ENCODE data around the gene CCDC32.
"Not testable (repeated sequence)": the region's sequence is repeated elsewhere in the genome, so short reads cannot be mapped to it uniquely, and the experiment has no call there.

CCDC32 gene, protein sequence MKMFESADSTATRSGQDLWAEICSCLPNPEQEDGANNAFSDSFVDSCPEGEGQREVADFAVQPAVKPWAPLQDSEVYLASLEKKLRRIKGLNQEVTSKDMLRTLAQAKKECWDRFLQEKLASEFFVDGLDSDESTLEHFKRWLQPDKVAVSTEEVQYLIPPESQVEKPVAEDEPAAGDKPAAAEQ

DNA sequence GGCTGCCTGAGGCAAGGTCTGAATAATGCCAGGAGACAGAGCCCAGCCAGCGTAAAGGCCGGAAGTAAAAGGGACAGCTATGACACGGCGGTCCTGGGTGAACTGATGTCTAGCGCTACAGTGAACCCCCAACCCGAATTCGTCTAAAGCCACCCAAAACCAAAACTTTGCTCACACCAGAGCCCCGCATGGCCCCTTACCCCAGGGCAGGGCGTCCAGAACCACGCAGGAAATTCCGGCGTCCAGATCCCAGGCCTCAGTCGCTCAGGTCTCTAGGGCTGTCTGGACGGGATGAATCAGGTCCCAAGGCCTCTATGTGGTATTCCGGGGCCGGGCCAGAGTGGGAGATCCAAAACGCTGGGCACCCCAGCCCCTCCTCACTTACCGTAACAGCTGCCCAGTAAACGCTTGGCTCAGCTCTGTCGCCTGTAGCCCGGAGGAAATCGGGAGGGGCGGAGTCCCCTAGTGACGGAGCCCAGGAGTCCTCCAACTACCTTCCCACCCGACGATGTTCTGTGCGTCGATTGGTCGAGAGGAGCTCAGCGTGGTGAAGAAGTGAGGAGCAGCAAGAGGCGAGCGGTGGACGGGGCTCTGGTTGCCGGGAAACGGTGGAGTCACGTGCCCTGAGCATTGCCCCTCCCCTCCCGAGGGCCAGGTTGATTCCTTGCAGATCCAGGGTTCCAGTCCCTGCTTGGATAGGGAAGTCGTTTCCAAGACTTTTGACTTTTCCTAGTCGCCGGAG lies at the start of gene CCDC32:
Gene CCDC32 (minus strand): TSS at position 452 of the 742 bp plus-strand sequence. CDS start 2,027 bp downstream, outside the sequence.
- DNase-seq (ENCODE audit: low read depth in 2 of 2), result peak; percentile 86 to 89

DNA sequence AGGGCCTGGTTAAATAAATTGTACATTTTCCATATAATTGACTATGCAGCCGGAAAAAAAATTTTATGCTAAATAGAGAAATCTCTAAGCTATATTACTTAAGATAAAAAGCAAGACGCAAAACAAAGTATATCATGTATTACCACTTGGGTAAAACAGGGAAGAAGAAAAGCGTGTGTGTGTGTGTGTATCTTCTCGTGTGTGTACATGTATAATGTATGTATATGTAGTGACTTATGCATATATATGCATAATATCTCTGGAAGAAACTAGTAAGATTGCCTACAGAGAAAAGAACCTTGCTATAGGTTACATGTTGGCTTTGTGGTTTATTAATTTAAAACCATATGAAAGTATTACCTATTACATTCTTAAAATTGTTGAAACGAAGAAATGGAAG lies 48.2 kb upstream of the CCDC32 start:
- no peak for DNase-seq (ENCODE audit: low read depth in 2 of 2)

DNA sequence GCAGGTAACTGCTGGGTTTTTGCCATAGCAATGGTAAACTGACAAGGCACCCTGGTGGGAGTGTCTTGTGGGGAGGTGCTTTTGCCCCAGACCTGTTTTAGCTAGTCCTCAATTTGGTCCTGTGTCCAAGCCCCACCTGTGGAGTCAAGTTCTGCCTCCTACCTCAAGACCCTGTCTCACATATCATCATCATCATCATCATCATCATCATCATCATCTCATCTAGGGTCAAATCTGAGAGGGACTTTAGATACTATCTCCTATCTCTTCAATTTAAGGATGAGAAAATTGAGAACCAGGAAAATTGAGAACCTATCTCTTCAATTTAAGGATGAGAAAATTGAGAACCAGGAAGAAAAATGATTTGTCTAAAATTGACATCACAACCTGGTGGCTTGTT lies 39.1 kb upstream of the CCDC32 start:
- no peak for DNase-seq (ENCODE audit: low read depth in 2 of 2)

DNA sequence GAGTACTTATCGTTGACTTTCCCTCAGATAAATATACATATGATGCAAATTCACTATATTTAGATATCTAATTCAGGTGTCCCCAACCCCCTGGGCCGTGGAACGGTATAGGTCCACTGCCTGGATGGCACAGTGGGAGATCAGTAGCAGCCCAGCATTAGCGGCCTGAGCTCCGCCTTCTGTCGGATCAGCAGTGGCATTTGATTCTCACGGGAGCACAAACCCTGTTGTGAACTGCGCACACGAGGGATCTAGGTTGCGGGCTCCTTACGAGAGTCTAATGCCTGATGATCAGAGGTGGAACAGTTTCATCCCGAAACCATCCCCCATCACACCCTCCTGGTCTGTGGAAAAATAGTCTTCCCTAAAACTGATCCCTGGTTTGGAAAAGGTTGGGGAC lies 36.1 kb upstream of the CCDC32 start:
- DNase-seq (ENCODE audit: low read depth in 2 of 2), result no peak

DNA sequence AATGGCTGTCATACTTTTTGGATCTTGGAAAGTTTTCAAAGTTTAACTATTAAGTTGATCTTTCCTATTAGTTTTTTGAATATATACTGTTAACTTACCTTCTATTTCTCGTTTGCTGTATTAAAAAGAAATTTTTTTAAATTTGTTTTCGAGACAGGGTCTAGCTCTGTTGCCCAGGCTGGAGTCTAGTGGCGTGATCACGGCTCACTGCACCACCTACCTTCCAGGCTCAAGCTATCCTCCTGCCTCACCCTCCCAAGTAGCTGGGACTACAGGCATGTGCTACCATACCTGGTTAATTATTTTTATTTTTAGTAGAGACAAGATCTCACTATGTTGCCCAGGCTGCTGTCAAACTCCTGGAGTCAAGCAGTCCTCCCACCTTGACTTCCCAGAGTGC lies 33.8 kb upstream of the CCDC32 start:
- DNase-seq (ENCODE audit: low read depth in 2 of 2), result no peak

DNA sequence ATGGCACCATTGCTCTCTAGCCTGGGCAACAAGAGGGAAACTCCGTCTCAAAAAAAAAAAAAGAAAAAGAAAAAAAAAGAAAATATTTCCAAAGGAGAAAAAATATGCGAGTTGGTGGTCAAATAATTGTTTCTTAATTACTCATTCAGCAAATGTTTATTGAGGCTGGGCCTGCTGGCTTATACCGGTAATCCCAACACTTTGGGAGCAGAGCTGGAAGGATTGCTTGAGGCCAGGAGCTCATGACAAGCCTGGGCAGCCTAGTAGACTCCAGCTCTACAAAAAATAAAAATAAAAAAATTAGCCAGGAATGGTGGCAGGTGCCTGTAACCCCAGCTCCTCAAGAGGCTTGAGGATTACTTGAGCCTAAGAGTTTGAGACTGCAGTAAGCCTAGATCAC lies 33.3 kb upstream of the CCDC32 start:
- DNase-seq (ENCODE audit: low read depth in 2 of 2), result no peak

DNA sequence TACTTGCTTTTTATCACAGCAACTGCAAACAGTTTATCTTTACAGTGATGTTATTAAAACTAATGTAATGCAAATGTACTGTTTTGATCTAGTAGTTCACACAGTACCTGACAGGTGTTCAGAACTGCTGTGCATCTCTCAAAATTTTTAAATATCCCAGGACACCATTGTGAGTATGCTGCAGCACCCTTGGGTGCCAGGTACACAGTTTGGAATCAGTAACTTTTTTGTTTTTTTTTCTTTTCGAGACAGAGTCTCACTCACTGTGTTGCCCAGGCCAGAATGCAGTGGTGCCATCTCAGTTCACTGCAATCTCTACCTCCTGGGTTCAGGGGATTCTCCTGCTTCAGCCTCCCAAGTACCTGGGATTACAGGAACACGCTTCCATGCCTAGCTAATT lies 32.2 kb upstream of the CCDC32 start:
- no peak for DNase-seq (ENCODE audit: low read depth in 2 of 2)

DNA sequence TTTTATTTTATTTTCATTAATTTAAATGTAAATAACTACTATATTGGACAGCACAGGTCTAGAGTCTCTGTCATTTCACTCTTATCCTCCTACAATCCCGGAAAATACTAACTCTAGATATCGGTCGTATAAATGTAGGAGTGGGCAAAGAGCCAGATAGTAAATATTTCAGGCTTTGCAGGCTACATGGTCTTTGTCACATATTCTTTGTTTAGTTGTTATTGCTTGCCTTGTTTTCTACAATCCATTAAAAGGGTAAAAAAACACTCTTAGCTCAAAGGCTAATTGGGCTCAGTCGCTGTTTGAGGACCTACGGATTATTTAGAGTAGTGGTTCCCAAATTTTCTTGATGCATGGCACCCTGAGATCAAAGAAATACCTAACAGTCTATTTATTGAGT lies 30.9 kb upstream of the CCDC32 start:
- no peak for DNase-seq (ENCODE audit: low read depth in 2 of 2)

DNA sequence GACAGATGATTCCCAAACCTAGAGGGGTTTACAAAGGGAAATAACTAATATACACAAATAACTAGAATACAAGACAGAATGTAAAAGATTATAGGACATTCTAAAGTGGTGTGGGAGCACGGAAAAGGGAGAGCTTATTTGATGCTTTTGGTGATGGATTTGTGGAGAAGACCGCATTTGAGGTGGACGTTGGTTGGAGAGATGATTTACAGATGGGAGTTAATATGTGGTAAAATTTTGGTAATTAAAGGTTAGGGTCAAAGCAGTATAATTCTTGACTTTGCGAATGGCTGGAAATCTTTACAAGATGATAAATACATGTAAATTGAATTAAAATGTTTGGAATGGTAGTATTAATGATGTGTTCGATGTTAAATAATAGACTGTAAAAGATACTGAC lies 30.4 kb upstream of the CCDC32 start:
- DNase-seq (ENCODE audit: low read depth in 2 of 2), result no peak

DNA sequence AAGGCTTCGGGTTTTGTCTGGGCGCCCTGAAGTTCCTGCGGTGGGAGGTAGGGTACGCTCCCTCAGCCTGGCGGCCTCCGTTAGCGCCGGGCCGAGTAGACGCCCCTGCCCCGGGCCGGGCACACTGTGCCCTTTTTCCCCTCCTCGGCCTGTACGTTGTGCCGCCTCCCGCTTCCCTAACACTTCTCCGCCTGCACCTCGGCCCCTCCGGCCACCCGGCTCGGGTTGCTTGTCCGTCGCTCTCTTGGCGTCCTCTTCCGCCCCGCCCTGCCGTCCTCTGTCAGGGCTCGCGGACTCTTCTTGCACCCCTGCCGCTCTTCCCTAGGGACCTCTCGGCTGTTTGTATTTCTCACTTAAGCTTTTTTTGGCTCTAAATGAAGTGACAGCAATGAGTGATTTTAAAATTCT lies 29.6 kb upstream of the CCDC32 start:
- peak in 1 of 2 donors; percentile 26 for DNase-seq (ENCODE audit: low read depth in 2 of 2)

DNA sequence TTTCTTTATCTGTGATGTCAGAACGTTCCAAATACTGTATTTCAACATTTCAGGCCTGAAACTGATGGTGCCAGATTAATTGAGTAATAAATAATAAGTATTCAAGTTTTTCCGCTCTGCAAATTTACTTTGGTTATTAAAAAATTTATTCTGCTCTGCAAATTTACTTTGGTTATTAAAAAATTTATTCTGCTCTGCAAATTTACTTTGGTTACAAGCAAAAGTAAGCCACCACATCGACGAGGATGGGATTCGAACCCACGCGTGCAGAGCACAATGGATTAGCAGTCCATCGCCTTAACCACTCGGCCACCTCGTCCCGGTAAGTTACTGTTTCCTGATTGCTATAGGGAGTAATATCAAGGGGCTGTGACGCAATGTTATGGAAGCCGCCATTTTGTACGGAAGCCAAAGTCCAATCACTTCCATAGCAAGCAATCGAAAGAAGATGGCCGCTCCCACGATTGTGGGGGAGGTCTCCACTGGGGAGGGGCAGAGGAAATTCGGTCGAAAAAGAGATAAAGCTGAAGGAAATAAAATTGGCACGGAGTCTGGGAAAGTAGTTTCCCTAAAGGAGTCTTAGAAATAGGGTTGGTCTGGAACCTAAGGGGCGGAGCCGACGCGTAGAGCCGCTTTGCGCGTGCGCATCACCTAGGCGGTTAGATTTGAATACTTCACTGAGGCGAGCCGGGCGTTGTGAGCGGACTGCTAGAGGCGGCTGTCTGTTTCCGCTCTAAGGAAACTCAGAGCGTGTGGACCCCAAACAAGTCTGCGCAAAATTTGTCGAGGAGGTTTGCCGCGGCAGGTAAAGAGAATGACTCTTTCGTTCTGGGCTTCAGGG lies 29.0 kb upstream of the CCDC32 start, which contains the start of gene KNL1:
Gene KNL1 (plus strand): TSS at position 662 of the 841 bp plus-strand sequence. CDS start 8,683 bp downstream, outside the sequence.
- peak; percentile 80 to 87 for DNase-seq (ENCODE audit: low read depth in 2 of 2)

DNA sequence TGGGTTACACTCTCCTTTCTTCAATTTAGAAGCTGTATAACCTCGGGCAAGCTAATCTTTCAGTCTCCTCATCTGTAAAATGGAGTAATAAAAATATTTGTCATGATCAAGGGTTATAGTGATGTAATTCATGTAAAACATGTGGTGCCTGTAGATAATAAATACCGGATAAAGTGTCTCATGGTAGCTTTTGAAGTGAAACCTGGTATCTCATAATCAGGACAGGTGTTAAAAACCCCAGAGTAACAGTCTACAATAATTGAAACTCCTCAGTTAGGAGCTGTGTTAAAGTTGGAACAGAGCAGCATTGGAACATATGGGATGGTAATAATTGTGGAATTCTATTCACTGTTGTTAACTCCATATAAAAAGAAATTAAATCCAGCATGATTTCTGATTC lies 28.3 kb upstream of the CCDC32 start:
- no peak for DNase-seq (ENCODE audit: low read depth in 2 of 2)

DNA sequence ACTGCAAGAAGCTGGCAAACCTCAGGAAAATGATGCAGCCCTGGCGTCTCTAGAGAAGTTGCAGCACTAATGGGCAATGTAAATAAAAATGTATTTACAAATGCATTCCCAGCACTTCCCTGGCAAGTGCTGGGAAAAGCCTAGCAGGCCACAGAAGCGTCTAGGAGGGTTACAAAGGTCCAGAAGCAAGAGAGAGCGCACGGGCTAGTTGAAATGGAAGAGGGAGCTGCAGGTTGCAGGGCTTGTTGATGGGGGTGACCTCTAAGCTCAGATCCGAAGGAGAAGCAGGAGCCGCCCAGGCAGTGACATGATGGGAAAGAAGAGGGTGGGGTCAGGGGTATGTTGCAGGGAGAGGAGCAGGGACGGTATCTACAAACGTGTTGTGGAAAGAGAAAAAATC lies 26.5 kb upstream of the CCDC32 start:
- DNase-seq (ENCODE audit: low read depth in 2 of 2), result no peak

DNA sequence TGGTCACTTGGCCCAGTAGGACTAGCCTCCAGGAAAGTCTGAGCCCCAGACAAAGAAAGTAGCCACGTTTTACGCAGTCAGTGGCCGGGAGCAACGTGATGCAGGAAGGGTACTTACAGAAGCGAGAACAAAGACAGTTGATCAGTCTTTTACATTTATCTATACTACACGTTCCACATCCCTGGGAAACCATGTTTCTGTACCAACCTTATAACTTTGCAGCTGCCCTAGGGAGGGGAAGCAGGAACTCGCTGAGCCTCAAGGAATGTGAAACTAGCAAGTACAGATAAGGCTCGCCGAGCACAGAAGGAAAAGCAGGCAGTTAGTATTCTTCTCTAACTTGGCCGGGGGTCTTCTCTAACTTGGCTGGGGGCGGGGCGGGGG lies 25.8 kb upstream of the CCDC32 start:
- DNase-seq (ENCODE audit: low read depth in 2 of 2), result no peak

DNA sequence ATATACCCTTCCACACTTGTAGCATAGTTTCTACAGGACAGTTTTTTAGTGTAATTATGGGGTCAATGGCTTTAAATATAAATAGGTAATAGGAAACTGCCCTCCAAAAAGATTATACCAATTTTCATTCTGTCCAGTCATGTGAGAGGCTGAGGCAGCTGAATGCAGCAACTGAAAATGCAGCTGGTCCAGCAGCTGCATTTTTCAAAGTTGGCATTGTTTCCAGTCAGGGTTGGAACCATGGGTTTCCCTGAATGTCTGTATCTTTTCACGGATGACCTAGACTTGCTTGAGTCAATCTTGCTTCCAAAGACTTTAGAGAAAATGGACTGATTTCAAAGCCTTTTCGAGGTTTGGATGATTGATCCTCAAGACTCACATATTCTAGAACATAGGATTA lies 19.3 kb upstream of the CCDC32 start:
- no peak for DNase-seq (ENCODE audit: low read depth in 2 of 2)

DNA sequence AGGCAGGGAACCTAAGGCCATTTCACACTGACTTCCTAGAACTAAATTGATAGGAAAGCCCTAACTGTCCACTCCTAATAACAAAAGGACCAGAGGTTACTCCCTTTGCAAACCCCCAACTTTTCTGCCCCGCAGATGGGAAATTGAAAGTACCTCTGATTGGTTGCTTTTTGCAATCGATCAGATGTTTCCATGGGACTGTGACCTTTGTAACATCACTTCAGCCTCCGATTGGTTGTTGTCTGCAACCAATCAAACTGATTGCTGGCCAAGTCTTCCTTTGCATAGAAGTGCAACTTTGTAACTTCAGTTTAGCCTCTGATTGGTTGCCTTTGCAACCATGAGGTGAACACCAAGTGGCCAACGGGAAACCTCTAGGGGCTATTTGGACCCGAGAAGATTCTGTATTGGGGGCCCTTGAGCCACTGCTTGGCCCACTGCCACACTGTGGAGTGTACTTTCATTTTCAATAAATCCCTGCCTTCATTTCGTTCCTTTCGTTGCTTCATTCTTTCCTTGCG lies 17.9 kb upstream of the CCDC32 start:
- DNase-seq (ENCODE audit: low read depth in 2 of 2), result no peak

DNA sequence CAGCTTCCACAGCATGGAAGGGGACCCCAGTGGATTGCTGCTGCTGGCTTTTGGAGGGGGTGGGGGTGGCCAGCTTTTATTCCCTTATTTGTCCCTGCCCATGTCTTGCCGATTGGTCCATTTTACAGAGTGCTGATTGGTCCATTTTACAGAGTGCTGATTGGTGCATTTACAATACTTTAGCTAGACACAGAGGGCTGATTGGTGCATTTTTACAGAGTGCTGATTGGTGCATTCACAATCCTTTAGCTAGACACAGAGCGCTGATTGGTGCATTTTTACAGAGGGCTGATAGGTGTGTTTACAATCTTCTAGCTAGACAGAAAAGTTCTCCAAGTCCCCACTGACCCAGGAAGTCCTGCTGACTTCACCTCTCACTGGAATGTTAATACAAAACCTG lies 17.0 kb upstream of the CCDC32 start:
- DNase-seq (ENCODE audit: low read depth in 2 of 2), result not testable (repeated sequence)

DNA sequence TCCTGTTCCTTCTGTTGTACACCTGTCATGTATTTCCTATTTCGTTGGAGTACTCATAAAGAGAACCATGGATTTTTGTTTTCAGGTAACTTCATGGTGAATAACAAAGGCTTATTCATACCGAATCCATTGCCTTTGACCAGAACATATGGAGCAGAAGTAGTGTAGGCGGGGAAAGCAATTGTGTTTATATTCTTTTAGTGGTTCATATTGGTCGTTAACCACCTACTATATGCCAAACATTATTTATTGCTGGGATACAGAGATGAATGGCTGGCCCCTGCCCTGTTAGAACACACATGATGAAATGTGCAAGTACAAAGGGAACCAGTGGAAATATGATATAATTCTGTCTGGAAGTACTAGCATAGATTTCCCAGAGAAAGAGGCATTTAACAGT lies 14.1 kb upstream of the CCDC32 start:
- no peak for DNase-seq (ENCODE audit: low read depth in 2 of 2)

DNA sequence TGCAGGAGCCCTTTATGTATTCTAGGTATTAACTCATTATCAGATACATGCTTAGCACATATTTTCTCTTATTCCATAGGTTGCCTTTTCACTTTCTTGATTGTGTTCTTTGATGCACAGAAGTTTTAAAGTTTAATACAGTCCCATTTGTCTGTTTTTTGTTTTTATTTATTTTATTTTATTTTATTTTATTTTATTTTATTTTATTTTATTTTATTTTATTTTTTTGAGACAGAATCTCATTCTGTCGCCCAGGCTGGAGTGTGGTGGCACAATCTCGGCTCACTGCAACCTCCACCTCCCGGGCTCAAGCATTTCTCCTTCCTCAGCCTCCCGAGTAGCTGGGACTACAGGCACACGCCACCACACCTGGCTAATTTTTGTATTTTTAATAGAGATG lies 12.1 kb upstream of the CCDC32 start:
- DNase-seq (ENCODE audit: low read depth in 2 of 2), result not testable (repeated sequence)

DNA sequence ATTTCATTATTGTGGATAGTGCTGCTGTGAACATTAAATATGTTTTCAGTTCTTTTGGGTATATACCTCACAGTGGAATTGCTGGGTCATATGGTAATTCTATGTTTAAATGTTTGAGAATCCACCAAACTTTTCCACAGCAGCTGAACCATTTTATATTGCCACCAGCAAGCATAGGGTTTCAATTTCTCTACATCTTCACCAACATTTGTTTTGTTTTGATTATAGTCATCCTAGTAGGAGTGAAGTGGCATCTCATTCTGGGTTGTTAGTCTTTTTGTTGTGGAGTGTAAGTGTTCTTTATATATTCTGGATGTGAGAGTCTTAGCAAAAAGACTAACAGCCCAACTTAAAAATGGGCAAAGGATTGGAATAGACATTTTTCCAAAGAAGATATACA lies 10.3 kb upstream of the CCDC32 start:
- DNase-seq (ENCODE audit: low read depth in 2 of 2), result no peak

DNA sequence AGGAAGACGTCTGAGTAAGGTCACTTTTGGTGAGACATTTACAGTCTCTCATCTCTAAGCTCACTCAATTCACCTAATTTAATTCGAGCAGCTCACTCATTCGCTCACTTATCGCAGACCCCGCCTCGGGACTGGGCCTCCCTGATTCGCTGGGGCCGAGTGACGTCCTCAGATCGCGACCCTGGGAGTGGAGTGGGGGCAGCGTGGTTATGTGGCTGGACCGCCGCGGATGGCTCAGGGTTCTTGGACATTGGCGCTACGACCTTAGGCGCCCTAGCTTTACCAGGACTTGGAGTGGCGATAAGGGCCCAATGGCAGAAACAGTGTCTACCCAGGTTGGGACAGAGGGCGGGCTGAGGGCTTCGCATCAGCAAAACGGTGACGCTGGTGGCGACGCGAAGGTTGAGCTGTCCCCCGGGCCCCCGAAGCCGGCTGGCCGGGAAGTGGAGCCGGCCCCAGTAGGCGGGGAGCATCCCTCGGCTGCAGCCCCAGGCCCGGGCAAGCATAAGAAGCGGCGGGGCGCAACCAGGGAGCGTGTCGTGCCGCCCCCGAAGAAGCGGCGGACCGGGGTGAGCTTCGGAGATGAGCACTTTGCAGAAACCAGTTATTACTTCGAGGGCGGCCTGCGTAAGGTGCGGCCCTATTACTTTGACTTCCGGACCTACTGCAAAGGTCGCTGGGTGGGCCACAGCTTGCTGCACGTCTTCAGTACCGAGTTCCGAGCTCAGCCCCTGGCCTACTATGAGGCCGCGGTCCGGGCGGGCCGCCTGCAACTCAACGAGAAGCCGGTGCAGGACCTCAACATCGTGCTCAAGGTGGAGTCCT lies 4.5 kb upstream of the CCDC32 start, which contains the start of gene RPUSD2:
Gene RPUSD2 (plus strand): TSS at position 171 of the 825 bp plus-strand sequence. CDS start 39 bp downstream, at position 210.
- peak; percentile 80 to 88 for DNase-seq (ENCODE audit: low read depth in 2 of 2)

Data from stimulated activated CD4-positive, alpha-beta T cell treated with anti-CD3 and anti-CD28 coated beads, Interleukin-1b, Interleukin-23, amount 100 ng/mL, for 4 hours (primary cell).